Vagina (tissue), 2 donors: ENCODE results near the gene C20orf144.

ENCODE experiments used
- CTCF ChIP-seq, 3 experiments: fragments of 450-650 bp in 2 of 3; fragments of 200-600 bp in 1 of 3; sonication (generic) in 1 of 3; IDR thresholded peaks; one replicate each; pipeline ENCODE4 v1.5.1; 2017 to 2019; ENCODE audit warnings: antibody characterized with exemption in 3 of 3, mild to moderate bottlenecking in 2 of 3, moderate library complexity in 2 of 3
- POLR2A ChIP-seq, 2 donors: fragments of 450-650 bp; IDR thresholded peaks; one replicate each; pipeline ENCODE4 v1.6.1; 2017; ENCODE audit warnings: antibody characterized with exemption in 2 of 2, mild to moderate bottlenecking in 2 of 2, moderate library complexity in 2 of 2
- POLR2AphosphoS5 ChIP-seq, 2 donors: sonication (generic); formaldehyde crosslinking; IDR thresholded peaks; one replicate each; pipeline ENCODE4 v1.9.0; 2017; ENCODE audit warnings: antibody characterized with exemption in 2 of 2, mild to moderate bottlenecking in 2 of 2, low read depth in 1 of 2; ENCODE audit not compliant: insufficient read depth in 1 of 2

GRCh38 chr20:33701629-33702450, 39.7 kb downstream of the C20orf144 start:
- TF ChIP-seq POLR2A (IDR thresholded peaks at IDR 0.05) (no peak), CTCF (IDR thresholded peaks at IDR 0.05) (no peak), POLR2AphosphoS5 (IDR thresholded peaks at IDR 0.05; ENCODE audit: insufficient read depth in 1 of 2, low read depth in 1 of 2) (no peak)
